Measurements from ENCODE around the gene DPT. TPM values are rescaled to one million over a fixed set of nuclear protein-coding genes. Genes with fewer than 3 reads are reported as not detected.

The DPT gene
- total RNA-seq, 4 donors from 2014 or later = 95.3 to 190 (median 138) TPM

DNA sequence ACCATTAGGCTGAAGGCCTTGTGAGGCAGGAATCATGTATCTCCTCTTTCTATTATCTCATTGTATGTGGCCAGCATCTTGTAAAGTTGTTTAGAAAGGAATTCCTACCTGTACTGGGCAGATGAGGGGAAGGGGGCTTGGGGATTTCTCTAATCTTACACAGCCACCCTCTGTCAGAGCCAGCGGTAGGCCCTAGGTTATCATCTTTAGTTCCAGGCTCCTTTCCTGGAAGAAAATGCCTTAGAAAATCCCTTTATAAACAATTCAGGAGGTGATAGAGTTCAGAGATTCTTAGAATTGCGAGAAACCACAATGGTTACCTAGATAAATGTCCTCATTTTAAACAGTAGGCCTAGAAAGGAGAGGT lies 35.2 kb downstream of the DPT start:
- Histone ChIP-seq H3K36me3 (no peaks in the 10 kb centered on the region), H3K4me3 (no peak overlapping the region), H3K27me3 (no peaks in the 10 kb centered on the region), H3K27ac (replicated peaks in 1 of 4) (peak overlapping the region in 3 of 4 donors; percentile 7 to 46 (median 20)), H3K9me3 (no peaks in the 10 kb centered on the region), H3K4me1 (peaks cover 0 to 52% (median 45%) of the 10 kb centered on the region in 4 donors)
- WGBS = 75% methylated on average over 2 of the region's 2 CpGs
- intact Hi-C loops (cut with DNase I) = no loop called here
- no peak for DNase-seq (ENCODE audit: extremely low spot score)
- TF ChIP-seq POLR2A (IDR thresholded peaks at IDR 0.05; ENCODE audit: low read depth) (no peak), POLR2AphosphoS5 (IDR thresholded peaks at IDR 0.05) (no peak)
- TF ChIP-seq, protein P1, sequence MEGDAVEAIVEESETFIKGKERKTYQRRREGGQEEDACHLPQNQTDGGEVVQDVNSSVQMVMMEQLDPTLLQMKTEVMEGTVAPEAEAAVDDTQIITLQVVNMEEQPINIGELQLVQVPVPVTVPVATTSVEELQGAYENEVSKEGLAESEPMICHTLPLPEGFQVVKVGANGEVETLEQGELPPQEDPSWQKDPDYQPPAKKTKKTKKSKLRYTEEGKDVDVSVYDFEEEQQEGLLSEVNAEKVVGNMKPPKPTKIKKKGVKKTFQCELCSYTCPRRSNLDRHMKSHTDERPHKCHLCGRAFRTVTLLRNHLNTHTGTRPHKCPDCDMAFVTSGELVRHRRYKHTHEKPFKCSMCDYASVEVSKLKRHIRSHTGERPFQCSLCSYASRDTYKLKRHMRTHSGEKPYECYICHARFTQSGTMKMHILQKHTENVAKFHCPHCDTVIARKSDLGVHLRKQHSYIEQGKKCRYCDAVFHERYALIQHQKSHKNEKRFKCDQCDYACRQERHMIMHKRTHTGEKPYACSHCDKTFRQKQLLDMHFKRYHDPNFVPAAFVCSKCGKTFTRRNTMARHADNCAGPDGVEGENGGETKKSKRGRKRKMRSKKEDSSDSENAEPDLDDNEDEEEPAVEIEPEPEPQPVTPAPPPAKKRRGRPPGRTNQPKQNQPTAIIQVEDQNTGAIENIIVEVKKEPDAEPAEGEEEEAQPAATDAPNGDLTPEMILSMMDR (IDR thresholded peaks at IDR 0.05) = no peak

GRCh38 chr1:168693197-168693871 lies 35.7 kb downstream of the DPT start:
- no peaks in the 10 kb centered on the region for H3K27me3 ChIP-seq
- H3K27ac ChIP-seq (replicated peaks in 1 of 4) = peak overlapping the region in 2 of 4 donors; percentile 20 to 46
- peaks cover 0 to 58% (median 51%) of the 10 kb centered on the region in 4 donors for H3K4me1 ChIP-seq
- no peaks in the 10 kb centered on the region for H3K36me3 ChIP-seq
- no peak overlapping the region for H3K4me3 ChIP-seq
- WGBS = 82% methylated on average over 8 of the region's 8 CpGs
- intact Hi-C loops (cut with DNase I) = no loop called here
- no peak for DNase-seq (ENCODE audit: extremely low spot score)
- no peaks in the 10 kb centered on the region for H3K9me3 ChIP-seq
- TF ChIP-seq, protein P1 (IDR thresholded peaks at IDR 0.05) = no peak
- TF ChIP-seq EP300 (IDR thresholded peaks at IDR 0.05) = no peak
- TF ChIP-seq POLR2AphosphoS5 (IDR thresholded peaks at IDR 0.05) = no peak
- no peak for TF ChIP-seq POLR2A (IDR thresholded peaks at IDR 0.05; ENCODE audit: low read depth)

DNA sequence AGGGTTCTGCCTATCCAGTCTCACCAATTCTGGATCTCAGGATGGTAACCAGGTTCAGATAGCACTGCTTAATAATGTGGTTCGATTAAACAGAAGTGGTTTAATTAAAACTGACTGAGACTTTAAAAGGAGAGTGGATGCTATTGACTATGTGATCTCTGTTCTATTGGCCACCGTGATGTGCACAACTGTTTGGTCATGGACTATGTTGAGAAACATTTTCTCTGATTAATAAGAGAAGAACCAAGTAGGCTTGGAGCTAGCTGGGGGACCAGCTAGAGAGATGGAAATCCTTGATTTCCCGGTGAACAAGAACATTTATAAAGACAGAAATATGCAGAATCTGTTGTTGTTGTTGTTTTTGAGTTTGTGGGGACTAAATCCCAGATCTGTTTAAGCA lies 36.5 kb downstream of the DPT start:
- no peak overlapping the region for H3K4me3 ChIP-seq
- DNase-seq (ENCODE audit: extremely low spot score) = no peak
- peaks cover 0 to 58% (median 53%) of the 10 kb centered on the region in 4 donors for H3K4me1 ChIP-seq
- intact Hi-C loops (cut with DNase I) = no loop called here
- H3K9me3 ChIP-seq = no peaks in the 10 kb centered on the region
- no peak overlapping the region for H3K27ac ChIP-seq (replicated peaks in 1 of 4)
- no peaks in the 10 kb centered on the region for H3K27me3 ChIP-seq
- no peaks in the 10 kb centered on the region for H3K36me3 ChIP-seq
- TF ChIP-seq, protein P1 (IDR thresholded peaks at IDR 0.05) = no peak
- TF ChIP-seq POLR2A (IDR thresholded peaks at IDR 0.05; ENCODE audit: low read depth) = no peak
- 93% methylated on average over 3 of the region's 3 CpGs for WGBS

DNA sequence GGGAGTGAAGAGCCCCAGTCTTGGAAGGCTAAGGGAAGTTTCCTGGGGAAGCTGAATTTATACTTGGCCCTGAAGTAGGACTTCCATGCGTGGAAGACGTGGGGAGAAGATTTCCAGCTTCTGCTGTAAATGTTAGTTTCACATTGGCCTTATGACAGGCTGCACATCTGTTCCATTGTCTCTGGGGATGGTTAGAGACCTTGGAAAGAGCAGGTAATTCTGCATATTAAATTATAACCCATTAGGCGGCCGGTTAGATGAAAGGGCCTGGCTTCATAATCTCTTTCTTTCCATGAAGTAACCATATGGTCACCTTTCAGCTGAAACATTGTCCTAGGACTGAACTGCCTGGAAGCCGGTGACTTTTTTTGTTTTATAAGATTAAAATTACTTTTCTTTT lies 37.5 kb downstream of the DPT start:
- intact Hi-C loops (cut with DNase I) = no loop called here
- TF ChIP-seq POLR2AphosphoS5 (IDR thresholded peaks at IDR 0.05) (no peak), EP300 (IDR thresholded peaks at IDR 0.05) (no peak), POLR2A (IDR thresholded peaks at IDR 0.05; ENCODE audit: low read depth) (no peak)
- TF ChIP-seq, protein P1 (IDR thresholded peaks at IDR 0.05) = no peak
- H3K9me3 ChIP-seq = no peaks in the 10 kb centered on the region
- no peak overlapping the region for H3K4me3 ChIP-seq
- no peaks in the 10 kb centered on the region for H3K27me3 ChIP-seq
- peaks cover 0 to 51% (median 47%) of the 10 kb centered on the region in 4 donors for H3K4me1 ChIP-seq
- no peak overlapping the region for H3K27ac ChIP-seq (replicated peaks in 1 of 4)
- WGBS = 85% methylated on average over 5 of the region's 5 CpGs
- no peak for DNase-seq (ENCODE audit: extremely low spot score)
- H3K36me3 ChIP-seq = no peaks in the 10 kb centered on the region
